Inflammatory macrophage (primary cell): ENCODE measurements around the gene CENPP.

Source experiments
- DNase-seq, 2 donors: peaks; one replicate each; pipeline ENCODE4 v3.0.0-alpha.2; 2020 to 2022

Gene CENPP

DNA sequence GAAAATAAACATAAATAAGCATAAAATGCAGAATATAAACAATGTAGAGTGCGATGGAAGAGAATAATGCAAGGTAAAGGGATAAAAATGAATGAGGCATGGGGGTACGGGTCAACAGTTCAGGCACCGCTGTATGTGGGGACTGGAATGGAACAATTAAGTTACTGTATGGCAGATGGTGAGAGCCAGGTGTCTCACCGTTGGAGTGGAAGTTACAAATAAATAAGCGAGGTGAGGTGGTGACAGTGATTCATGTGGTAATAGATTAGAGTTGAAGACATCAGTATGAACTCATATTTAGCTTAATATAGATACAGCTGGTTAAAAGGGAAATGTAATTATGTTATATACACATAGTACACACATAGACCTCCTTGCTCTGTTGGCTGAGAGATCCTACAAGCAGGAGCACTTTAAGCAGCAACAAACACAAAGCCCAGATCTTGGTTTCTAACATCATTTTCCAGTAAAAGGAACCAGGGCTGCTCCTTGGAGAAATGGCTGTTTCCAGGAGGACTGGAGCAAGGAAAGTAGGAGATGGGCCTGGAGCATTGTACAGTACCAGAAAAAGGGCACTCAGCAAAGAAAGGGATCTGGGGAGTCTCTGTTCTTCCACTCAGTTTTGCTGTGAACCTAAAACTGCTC, 100.9 kb downstream of the CENPP start:
- DNase-seq, result no peak

DNA sequence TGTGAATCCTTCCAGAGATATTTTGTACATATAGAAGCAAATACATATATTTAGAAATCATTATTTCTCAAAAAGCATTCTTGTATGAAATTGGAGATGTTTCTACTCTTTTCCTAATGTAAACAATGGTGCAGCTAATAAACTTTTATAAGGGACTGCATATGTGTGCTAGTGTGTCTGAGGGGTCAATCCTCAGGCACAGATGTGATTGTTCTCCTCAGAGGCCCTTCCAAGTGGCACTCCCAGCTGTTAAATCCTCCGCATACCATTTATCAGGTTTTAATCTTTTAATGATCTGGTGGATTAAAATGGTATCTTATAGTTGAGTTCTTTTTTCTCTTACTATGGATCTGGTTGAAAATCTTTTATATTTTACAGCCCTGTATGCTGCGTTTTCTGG, 104.1 kb downstream of the CENPP start:
- no peak for DNase-seq

DNA sequence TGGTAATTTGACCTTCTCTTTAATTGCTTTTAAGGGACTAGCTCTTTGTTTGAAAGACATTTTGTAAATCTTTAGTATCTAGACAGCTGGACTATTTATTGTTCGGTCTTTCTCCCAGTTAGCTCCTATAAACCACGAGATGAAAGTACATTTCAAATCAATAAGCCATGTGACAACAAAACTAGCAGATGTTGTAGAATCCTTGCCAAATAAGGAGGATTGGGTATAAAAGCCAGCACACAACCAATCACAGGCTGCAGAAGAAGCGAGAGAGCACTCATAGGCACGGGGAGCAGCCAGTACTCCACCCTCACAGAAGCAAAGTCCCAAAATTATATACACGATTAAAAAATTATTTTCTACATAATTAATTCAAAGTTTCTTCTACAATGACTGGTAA, 106.6 kb downstream of the CENPP start:
- DNase-seq, result no peak

DNA sequence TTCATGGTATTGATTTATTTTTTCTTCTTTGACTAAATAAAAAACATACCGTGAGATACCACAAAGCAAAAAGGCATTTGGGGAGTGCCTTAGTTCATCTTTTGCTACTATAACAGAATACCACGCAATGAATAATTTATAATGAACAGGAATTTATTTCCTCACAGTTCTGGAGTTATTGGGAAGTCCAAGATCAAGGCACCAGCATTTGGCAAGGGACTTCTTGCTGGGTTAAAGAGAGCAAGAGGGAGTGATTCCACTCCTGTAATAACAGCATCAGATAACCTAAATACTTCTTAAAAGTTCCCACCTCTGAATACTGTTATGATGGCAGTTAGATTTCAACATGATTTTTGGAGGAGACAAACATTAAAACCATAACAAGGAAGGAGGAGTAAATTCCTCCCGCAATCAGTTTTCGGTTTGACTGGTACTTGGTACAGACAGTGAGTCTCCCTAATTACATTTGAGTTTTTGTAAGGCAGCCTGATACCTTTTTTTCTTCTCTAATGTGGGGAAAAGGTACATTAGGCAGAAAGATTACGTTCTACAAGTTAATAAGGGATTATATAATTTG, 107.3 kb downstream of the CENPP start:
- no peak for DNase-seq

DNA sequence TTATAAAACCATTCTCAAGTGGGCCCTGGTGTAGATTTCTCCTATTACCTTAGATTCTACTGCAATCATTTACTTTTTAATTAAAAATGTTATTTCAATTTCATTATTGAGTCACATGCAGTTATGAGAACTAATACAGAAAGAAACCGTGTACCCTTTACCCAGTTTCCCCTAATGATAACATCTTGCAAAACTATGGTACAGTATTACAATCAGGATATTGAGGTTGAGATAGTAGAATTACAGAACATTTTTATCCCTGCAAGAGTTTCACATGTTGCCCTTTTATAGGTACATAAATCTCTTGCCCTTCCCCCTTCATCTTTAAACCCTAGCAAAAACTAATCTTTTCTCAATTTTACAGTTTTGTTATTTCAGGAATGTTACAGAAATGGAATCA, 109.5 kb downstream of the CENPP start:
- DNase-seq, result no peak

DNA sequence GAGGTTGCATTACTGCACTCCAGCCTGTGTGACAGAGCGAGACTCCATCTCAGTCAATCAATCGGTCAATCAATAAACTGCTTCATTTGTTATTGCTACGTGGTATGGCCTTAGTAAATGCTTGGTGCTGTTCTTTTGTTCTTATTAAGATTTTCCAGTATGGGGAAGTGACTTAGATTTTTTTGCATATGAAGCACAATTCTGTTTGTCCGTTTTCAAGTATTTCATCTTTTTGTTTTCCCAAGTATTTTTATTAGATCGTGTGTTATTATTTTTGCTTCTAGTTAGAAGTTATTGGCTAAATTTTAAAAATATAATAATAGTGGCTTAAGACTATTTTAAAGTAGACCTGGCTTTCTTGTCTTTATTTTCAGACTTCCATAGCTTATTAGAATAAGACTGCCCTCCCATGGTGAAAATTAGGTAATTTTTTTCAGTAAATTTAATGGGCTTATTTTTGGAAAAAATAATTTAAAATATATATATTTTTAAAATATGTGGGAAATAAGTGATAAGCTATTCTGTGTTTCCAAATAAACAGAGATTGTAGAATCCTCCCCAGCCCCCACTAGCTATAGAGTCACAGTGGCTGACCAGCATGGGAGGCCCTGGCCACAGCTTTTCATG, 113.3 kb downstream of the CENPP start:
- peak in 1 of 2 donors; percentile 51 for DNase-seq

DNA sequence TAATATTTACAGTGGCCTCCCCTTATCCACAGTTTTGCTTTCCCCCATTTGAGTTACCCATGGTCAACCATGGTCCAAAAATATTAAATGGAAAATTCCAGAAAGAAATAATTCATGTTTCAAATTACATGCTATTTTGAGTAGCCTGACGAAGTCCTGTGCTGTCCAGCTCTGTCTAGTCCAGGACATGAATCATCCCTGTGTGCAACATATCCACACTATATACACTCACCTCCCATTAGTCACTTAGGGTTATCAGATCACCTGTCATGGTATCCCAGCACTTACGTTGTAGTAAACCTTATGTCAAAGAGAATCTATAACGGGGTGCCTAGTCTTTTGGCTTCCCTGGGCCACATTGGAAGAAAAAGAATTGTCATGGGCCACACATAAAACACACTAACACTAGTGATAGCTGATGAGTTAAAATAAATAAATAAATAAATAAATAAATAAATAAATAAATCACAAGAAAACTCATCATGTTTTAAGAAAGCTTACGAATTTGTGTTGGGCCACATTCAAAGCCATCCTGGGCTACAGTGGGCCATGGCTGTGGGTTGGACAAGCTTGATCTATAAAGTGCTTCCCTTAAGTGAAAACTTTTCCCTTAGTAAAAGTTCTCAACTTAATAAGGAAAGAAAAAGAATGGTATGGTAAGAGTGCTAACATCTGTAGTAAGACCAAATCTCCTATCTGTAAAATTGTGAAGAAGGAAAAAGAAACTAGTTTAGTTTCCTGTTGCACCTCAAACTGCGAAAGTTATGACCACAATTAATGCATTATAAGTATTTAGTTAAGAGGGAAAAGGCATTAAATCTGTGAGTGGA, 114.4 kb downstream of the CENPP start:
- DNase-seq, result no peak

DNA sequence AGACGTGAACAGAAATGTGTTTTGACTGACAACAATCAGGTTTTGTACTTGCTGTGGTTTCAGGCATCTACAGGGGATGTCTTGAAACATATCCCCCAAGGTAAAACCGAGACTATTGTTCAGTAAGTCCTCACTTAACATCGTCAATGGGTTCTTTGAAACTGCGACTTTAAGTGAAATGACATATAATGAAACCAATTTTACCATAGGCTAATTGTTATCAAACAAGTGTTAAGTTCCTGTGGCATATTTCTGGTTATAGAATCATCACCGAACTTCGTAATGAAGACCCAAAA, 114.9 kb downstream of the CENPP start:
- no peak for DNase-seq

DNA sequence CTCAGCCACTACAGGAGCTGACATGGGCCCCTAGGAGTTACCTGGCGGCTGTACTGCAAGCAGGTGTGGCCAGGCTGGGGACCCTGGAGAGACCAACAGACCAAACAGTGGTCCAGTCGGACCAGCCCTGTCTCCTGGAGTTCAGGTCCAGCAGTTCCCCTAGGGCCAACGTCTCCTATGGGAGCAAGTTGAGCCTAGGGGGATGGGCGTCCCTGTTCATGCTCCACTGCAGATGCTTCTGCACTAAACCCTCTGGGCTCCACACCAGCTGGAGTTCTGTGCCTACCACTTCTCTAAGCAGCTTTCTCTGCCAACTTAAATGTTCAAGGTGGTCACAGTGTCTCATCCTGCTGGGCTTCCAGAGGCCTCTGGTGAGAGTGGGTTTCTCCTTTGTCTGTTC, 119.1 kb downstream of the CENPP start:
- no peak for DNase-seq

DNA sequence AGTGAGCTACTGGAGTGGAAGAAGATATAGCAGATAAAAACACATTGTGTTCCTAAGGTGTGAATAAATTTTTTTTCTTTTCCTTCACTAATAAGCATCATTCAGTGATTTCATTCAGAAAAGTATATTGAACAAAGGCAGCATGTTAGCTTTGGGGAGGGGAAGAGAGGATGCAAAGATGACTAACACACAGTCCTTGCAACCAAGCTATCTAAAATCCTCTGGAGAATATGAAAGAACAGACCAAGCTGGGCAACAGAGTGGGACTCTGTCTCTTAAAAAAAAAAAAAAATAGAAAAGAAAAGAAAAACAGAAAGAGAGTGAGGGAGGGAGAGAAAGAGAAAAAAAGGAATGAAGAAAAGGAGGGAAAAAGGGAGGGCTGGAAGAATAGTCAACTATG, 120.8 kb downstream of the CENPP start:
- DNase-seq, result no peak

DNA sequence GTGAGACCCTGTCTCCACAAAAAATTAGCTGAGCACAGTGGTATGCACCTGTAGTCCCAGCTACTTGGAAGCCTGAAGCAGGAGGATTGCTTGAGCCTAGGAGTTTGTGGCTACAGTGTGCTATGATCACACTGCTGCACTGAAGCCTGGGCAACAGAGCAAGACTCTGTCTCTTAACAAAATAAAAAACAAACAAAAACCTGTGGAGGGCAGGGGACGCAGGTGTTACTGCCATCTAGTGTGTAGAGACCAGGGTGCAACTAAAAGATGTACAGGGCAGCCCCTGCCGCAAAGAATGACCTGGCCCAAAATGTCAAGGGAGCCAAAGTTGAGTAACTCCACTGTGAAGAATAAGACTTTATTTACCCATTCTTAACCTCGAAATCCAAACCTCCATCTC, 129.5 kb downstream of the CENPP start:
- no peak for DNase-seq

DNA sequence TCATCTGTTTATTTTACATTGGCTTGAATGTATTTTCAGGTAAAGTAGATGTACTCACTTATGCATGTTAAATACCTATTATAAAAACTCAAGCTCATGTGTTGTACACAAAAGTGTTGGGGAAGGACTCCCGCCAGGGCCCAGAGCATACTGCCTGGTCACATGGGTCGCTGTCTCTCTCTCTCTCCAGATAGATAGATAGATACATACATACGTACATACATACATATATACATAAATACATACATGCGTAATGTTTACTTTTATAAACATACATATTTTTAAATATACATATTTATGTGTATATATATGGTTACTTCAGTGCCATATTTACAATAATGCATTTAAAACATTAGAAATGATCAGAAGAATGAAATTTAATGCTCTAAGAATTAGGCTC, 131.8 kb downstream of the CENPP start:
- DNase-seq, result no peak

DNA sequence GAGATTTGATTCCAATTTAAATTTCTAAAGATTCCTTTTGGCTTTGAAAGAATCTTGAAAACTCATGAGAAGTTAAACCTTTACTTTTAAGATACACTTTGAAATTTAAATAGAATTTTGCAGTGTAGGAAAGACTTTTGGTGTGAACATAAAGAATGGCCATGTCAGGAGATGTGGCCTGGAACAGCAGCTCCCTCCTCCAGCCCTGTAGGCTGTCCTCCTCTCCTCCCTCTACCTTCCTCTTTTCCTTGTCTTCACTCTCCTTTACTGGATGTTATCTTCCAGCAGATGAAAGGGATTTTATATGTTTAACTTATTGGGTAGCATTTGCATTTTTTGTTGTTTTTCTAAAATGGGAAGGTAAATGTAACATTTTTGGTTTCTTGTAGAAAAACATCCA, 137.6 kb downstream of the CENPP start:
- no peak for DNase-seq

DNA sequence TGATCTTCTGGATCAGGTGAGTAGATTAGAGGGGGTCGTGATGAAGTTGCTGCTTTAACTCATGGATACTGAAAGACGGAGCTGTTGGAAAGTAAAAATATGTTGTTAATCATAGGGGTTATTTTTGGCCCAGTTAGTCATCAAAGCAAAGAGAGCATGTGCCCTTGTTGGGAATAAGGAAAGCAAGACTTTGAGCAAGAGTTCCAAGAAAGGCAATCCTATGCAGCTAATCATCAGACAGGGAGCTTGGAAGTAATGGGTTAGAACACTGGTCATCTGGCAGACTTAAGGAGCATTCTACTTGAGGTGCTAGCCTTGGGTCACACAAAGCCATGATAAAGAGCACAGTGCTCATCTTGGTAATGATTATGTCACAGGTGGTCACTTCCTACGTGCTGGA, 138.2 kb downstream of the CENPP start:
- DNase-seq, result peak in 1 of 2 donors; percentile 17

DNA sequence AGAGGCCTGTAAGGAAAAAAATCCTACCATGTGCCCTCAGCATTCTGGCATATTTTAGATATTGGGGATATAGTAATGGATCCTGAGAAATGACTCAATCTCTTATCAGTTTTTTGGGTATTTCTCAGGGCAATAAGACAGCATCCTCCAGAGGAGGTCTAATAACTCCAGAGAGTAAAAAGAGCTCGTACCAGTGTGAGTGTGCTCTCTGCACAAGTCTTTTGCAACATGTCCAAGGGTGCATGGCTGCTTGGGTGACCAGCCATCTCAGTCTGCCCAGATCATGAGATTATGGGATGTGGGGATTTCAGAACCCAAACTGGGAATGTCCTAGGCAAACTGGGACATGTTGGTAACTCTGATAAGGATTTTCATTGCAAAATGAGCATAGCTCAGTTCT, 141.3 kb downstream of the CENPP start:
- no peak for DNase-seq

DNA sequence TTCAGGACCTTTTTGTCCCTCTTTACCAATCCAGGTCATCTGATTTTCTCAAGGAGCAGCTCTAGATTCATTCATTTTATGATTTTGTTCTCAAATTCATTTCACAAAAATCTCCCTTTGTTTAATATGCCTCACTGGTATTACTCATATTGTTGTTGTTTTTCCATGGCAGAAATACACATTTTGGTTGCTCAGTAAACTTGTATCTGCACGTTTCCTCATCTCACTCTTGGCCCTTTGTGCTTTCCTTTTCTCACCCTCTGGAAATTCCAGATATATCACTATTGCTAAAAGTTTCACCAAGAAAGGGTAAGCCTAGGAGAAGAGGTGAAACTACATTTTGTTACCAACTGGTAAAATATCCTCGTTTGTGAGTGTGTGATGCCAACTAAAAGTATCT, 141.8 kb downstream of the CENPP start:
- DNase-seq, result no peak

DNA sequence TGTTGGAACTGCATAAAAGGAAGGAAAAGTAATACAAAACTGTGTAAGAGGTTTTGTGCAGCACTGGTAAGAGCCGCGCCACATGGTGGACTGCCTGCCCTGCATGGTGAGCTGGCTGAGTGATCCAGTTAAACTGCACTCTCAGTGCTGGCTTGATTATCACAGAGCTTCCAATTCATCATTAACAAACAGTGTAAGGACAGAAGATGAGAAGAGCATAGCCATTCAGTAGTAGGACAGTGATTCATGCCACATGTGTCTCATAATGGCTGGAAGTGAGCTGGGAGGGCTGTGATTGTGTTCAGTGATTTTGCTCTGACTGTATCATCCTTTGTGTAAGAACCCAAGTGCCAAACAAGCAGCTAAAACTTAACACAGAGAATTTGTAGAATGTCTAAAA, 142.5 kb downstream of the CENPP start:
- no peak for DNase-seq

DNA sequence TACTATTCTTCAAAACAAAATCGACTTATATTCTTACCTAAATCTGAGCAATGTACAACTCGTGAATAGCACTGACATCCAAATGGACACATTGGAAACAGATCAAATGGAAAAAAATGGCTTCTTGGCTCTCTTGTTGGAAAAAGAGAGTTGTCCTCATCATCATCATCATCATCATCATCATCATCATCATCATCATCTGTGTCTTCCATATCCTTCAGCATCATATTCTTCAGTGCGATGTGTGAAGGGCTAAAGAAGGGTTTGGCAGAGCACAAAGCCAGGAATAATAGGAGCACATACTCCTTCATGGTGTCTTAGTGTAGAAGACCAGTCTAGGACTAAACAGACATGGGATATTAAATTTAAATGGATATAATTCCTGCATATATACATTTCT, 148.8 kb downstream of the CENPP start:
- no peak for DNase-seq

DNA sequence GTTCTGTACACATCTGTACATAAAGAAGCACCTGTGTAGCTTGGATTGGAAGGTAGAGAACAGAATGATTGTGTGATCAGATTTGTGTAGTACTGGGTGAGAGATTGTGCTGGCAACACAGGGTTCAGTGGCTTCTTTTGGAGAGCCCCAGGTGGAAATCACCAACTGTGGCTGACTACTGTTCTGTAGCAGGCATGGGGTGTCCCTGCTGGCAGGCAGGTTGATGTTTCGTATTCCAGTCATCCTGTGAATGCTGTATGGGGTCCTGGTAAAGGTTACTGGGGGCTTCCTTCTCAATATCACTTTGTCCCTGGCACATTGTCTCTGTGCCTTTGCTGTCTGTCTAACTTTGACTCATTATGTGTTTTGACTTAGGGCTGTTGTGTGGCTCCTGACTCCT, 151.2 kb downstream of the CENPP start:
- DNase-seq, result no peak

DNA sequence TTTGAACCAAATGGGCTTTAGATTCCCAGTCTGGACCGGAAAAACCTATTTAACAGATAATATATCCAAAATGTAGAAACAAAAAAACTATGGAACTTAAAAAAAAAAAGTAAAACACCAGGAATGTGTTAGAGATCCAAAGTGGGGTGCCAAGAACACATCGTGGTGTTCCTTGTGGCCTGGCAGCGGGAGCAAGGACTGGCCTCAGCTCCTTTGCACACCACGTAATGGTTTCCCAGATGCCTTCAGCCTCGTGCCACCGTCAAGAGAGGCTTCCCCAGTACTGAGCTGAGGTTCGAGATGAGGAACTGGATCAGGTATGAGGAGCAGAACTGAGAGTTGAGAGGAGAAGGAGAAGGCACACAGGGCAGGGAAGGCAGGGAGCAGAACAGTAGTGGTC, 153.0 kb downstream of the CENPP start:
- DNase-seq, result no peak

DNA sequence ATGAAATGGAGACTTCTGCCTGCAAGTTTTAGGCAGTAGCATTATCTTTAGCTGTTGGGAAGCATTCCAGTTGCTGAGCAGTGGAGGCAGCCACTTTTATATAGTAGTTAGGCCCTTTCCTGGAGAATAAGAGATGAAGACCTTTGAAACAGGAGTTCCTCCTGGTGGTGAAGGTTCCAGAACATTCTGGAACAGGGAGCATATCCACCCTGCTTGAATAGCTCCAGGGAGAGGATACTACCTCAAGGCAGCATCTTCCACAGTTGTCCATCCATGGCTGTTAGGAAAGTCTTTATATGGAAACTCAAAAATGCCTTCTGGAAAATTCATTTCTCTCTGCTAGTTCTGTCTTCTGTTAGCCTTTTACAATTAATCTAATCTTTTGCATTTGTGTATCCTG, 153.6 kb downstream of the CENPP start:
- DNase-seq, result no peak

DNA sequence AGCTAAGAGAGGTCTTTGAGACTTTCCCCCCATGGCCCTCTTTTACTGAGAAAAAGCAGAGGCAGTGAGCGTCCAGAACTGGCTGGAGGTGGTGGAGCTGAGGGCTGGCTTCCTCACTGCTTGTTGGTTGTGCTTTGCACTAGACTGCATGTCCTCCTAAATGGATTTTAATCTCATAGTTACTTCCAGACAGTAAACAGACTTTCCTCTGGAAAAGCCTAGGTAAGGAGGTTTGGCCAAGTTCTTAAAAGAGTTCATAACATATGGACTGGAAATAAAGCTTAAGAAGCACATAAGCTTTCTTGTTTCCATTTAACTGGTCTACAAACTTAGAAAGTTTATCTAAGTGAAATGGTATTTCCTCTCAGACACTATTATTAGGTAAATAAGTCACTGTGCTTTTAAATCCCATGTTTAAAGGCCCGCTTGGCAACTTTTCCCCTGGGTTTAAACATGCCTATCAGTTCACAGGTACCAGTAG, 154.6 kb downstream of the CENPP start:
- no peak for DNase-seq

DNA sequence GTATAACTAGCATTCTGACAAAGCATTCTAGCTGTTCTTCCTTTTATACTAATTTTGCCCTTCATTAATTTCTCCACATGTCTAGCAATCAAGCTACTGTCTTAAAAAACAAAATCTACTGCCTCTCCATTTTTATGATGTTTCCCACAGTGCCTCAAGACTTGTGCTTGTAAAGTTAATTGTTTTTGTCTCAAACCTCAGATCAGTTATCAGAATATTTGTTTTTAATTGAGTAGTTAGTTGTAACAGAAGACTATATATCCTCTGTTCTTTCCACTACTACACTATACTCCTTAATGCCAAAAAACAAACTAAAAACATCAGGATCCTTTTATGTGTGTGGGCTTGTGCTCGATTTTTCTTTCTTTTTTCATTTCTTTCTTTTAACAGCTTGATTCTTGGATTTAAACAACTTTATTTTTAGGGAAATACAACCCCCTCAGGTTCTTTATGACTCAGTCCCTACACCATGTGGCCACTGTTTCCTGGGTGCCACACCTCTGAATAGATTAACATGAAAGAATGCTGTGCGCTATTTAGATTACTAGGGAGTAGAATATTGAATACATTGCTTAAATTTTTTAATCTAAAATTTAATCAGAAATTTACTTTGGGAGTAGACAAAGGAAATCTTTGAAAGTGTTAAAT, 155.4 kb downstream of the CENPP start:
- peak in 1 of 2 donors; percentile 19 for DNase-seq
